Keratinocyte (primary cell): Measurements from ENCODE around the gene NT5C. TPM values are rescaled to one million over a fixed set of nuclear protein-coding genes. Genes with fewer than 3 reads are reported as not detected.

ENCODE experiments used
- DNase-seq: peaks from one replicate; pipeline ENCODE4 v3.0.0-alpha.2; 2011; ENCODE audit warnings: low read depth, missing footprints, low spot score
- FAIRE-seq: peaks from 2 replicates; lab custom pipeline; 2011; peaks lifted over from hg19 to GRCh38; lab: Jason Lieb, UNC
- H2AFZ ChIP-seq: 2 replicates; pipeline ENCODE4 v1.6.0; 2012; ENCODE audit warnings: low read length, control low read depth, inconsistent platforms; ENCODE audit not compliant: control insufficient read depth
- H3K27ac ChIP-seq: 2 replicates; pipeline ENCODE4 v1.5.1; 2011; ENCODE audit warnings: low read length; ENCODE audit not compliant: control insufficient read depth, insufficient read depth
- H3K27me3 ChIP-seq: 3 replicates; pipeline ENCODE4 v1.6.0; 2011; ENCODE audit warnings: low read length; ENCODE audit not compliant: control insufficient read depth, insufficient read depth; ENCODE audit errors: extremely low read depth
- H3K36me3 ChIP-seq, 2 experiments: 2 replicates in 1 of 2; 3 replicates in 1 of 2; pipeline ENCODE4 v1.5.1; 2011; ENCODE audit warnings: low read length in 2 of 2, mild to moderate bottlenecking in 1 of 2; ENCODE audit not compliant: control insufficient read depth in 2 of 2, insufficient read depth in 2 of 2; ENCODE audit errors: extremely low read depth in 1 of 2
- H3K4me1 ChIP-seq: 3 replicates; pipeline ENCODE4 v1.5.1; 2011; ENCODE audit warnings: low read length; ENCODE audit not compliant: control insufficient read depth, insufficient read depth; ENCODE audit errors: extremely low read depth
- H3K4me2 ChIP-seq: 3 replicates; pipeline ENCODE4 v1.6.0; 2011; ENCODE audit warnings: low read depth, low read length; ENCODE audit not compliant: control insufficient read depth, insufficient read depth; ENCODE audit errors: extremely low read depth
- H3K4me3 ChIP-seq, 3 experiments: fragments of 200-600 bp in 1 of 3; sonication (generic) in 1 of 3; 2 replicates in 2 of 3; 3 replicates in 1 of 3; pipeline ENCODE4 v1.5.1; 2011 to 2016; ENCODE audit warnings: low read length in 3 of 3, mild to moderate bottlenecking in 3 of 3, control low read depth in 2 of 3, inconsistent platforms in 1 of 3, low read depth in 1 of 3, mixed read lengths in 1 of 3, mixed run types in 1 of 3, moderate library complexity in 1 of 3; ENCODE audit not compliant: control insufficient read depth in 2 of 3, insufficient read depth in 2 of 3; ENCODE audit errors: extremely low read depth in 1 of 3
- H3K79me2 ChIP-seq: 2 replicates; pipeline ENCODE4 v1.6.0; 2012; ENCODE audit warnings: low read length; ENCODE audit not compliant: control insufficient read depth, insufficient read depth
- H3K9ac ChIP-seq: 3 replicates; pipeline ENCODE4 v1.6.0; 2011; ENCODE audit warnings: low read length; ENCODE audit not compliant: control insufficient read depth, insufficient read depth; ENCODE audit errors: extremely low read depth
- H3K9me1 ChIP-seq: 3 replicates; pipeline ENCODE4 v1.6.0; 2011; ENCODE audit warnings: low read length; ENCODE audit not compliant: control insufficient read depth, insufficient read depth; ENCODE audit errors: extremely low read depth
- H3K9me3 ChIP-seq: 2 replicates; pipeline ENCODE4 v1.5.1; 2012; ENCODE audit warnings: low read depth, low read length; ENCODE audit not compliant: control insufficient read depth
- H4K20me1 ChIP-seq: 3 replicates; pipeline ENCODE4 v1.6.0; 2011; ENCODE audit warnings: low read length; ENCODE audit not compliant: control insufficient read depth, insufficient read depth; ENCODE audit errors: extremely low read depth
- EZH2 ChIP-seq: IDR thresholded peaks from one replicate; pipeline ENCODE4 v1.6.1; 2012; ENCODE audit warnings: inconsistent platforms, mild to moderate bottlenecking, low read length, moderate library complexity
- dilution Hi-C: fragments of 300-500 bp; cut with MboI; formaldehyde crosslinking; loops from one replicate; pipeline ENCODE4 v1.7.0; 2020; ENCODE audit warnings: low sequenced_read_pairs; ENCODE audit not compliant: extremely low pct_ligation_motif_present
- polyA plus RNA-seq, 5 experiments: library from polyadenylated mRNA; depleted of rRNA in 3 of 5; stranded (reverse) in 3 of 5; stranded (forward) in 1 of 5; unstranded in 1 of 5; fragments of >200 nt; gene quantifications; 1 replicate in 1 of 5; 2 replicates in 3 of 5; 3 replicates in 1 of 5; pipeline versions ENCODE4 v1.2.1 to v1.2.3, GENCODE V29; 2011 to 2012; ENCODE audit warnings: missing spikeins in 2 of 5, low read depth in 1 of 5, low replicate concordance in 1 of 5
- TF ChIP-seq, protein P1 (sequence below), 3 experiments: IDR thresholded peaks in 1 of 3; conservative IDR thresholded peaks in 1 of 3; optimal IDR thresholded peaks in 1 of 3; 2 replicates in 2 of 3; 3 replicates in 1 of 3; pipeline versions ENCODE3 to v1.5.1; 2011; ENCODE audit warnings: low read length in 3 of 3, mild to moderate bottlenecking in 3 of 3, moderate library complexity in 2 of 3, control low read depth in 1 of 3, inconsistent platforms in 1 of 3; ENCODE audit not compliant: insufficient read depth in 2 of 3; ENCODE audit errors: extremely low read depth in 1 of 3

NT5C gene
- polyA plus RNA-seq, 1 donor (not counting 4 experiments of a cell fraction or from before 2014, with no cell fraction given) = 29.9 TPM

- dilution Hi-C loops = no loop called here
- H3K4me1 ChIP-seq = no peaks in the 10 kb centered on the region
Observed at GRCh38 chr17:75174996-75175395, 43.5 kb upstream of the NT5C start.

DNA sequence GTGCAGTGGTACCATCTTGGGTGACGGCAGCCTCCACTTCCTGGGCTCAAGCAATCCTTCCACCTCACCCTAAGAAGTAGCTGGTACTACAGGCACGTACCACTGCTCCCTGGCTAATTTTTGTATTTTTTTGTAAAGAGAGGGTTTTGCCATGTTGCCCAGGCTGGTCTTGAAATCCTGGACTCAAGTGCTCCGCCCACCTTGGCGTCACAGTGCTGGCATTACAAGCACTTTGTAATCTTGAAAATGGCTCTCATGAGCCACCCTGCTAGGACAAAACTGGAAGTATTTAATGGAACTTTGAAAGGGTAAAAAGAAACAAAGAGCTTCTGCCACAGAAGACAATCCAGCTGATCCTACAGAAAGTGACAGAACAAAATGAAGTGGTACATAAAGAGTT is 42.0 kb upstream of the NT5C start:
- H3K36me3 ChIP-seq = peaks cover 17 to 32% of the 10 kb centered on the region in 2 experiments
- peaks cover 78% of the 10 kb centered on the region for H3K79me2 ChIP-seq
- no peak overlapping the region for H3K9ac ChIP-seq
- FAIRE-seq (no peak), DNase-seq (no peak)
- H3K4me3 ChIP-seq = no peak overlapping the region
- dilution Hi-C loops = no loop called here
- H3K4me2 ChIP-seq = no peak overlapping the region
- no peak overlapping the region for H3K27ac ChIP-seq
- no peaks in the 10 kb centered on the region for H4K20me1 ChIP-seq
- no peaks in the 10 kb centered on the region for H3K27me3 ChIP-seq
- H2AFZ ChIP-seq = no peak overlapping the region
- TF ChIP-seq, protein P1, sequence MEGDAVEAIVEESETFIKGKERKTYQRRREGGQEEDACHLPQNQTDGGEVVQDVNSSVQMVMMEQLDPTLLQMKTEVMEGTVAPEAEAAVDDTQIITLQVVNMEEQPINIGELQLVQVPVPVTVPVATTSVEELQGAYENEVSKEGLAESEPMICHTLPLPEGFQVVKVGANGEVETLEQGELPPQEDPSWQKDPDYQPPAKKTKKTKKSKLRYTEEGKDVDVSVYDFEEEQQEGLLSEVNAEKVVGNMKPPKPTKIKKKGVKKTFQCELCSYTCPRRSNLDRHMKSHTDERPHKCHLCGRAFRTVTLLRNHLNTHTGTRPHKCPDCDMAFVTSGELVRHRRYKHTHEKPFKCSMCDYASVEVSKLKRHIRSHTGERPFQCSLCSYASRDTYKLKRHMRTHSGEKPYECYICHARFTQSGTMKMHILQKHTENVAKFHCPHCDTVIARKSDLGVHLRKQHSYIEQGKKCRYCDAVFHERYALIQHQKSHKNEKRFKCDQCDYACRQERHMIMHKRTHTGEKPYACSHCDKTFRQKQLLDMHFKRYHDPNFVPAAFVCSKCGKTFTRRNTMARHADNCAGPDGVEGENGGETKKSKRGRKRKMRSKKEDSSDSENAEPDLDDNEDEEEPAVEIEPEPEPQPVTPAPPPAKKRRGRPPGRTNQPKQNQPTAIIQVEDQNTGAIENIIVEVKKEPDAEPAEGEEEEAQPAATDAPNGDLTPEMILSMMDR (optimal IDR thresholded peaks at IDR 0.05 in 1 of 3, IDR thresholded peaks at IDR 0.05 in 1 of 3, conservative IDR thresholded peaks at IDR 0.05 in 1 of 3; ENCODE audit: extremely low read depth in 1 of 3, insufficient read depth in 2 of 3, low read length in 3 of 3) = no peak
- no peak for TF ChIP-seq EZH2
- H3K9me1 ChIP-seq = no peaks in the 10 kb centered on the region
- H3K4me1 ChIP-seq = no peaks in the 10 kb centered on the region
- no peaks in the 10 kb centered on the region for H3K9me3 ChIP-seq

More at GRCh38 chr17:75174996-75175395, 43.5 kb upstream of the NT5C start:
- peaks cover 86% of the 10 kb centered on the region for H3K79me2 ChIP-seq
- no peak for DNase-seq
- no peak overlapping the region for H3K4me2 ChIP-seq
- no peaks in the 10 kb centered on the region for H3K9me1 ChIP-seq
- no peak overlapping the region for H3K9ac ChIP-seq
- no peak for FAIRE-seq
- no peak for TF ChIP-seq EZH2
- TF ChIP-seq, protein P1 (optimal IDR thresholded peaks at IDR 0.05 in 1 of 3, IDR thresholded peaks at IDR 0.05 in 1 of 3, conservative IDR thresholded peaks at IDR 0.05 in 1 of 3; ENCODE audit: extremely low read depth in 1 of 3, insufficient read depth in 2 of 3, low read length in 3 of 3) = no peak
- H2AFZ ChIP-seq = no peak overlapping the region
- H3K9me3 ChIP-seq = no peaks in the 10 kb centered on the region
- peaks cover 2% of the 10 kb centered on the region for H4K20me1 ChIP-seq
- no peak overlapping the region for H3K27ac ChIP-seq
- H3K36me3 ChIP-seq = peaks cover 17 to 38% of the 10 kb centered on the region in 2 experiments
- H3K4me3 ChIP-seq = no peak overlapping the region
- no peaks in the 10 kb centered on the region for H3K27me3 ChIP-seq
